Measurements from ENCODE around the gene MTARC2.

GRCh38 chr1:220759147-220759546 lies 11.0 kb downstream of the MTARC2 start:
- TF ChIP-seq CTCF (IDR thresholded peaks at IDR 0.05): no peak
- TF ChIP-seq POLR2A (IDR thresholded peaks at IDR 0.05): no peak
